CD14-positive monocyte (primary cell): ENCODE results near the gene PKD1. TPM values are rescaled to one million over a fixed set of nuclear protein-coding genes. Genes with fewer than 3 reads are reported as not detected.

Experiments used
- DNase-seq, 3 donors: peaks; one replicate each; pipeline ENCODE4 v3.0.0-alpha.2; 2011 to 2022
- H2AFZ ChIP-seq: 2 replicates; pipeline ENCODE4 v1.6.0; 2012; ENCODE audit warnings: mild to moderate bottlenecking, low read depth, low read length, inconsistent platforms; ENCODE audit not compliant: insufficient read depth, poor library complexity, severe bottlenecking
- H3K27ac ChIP-seq, 2 donors: 1 replicate in 1 of 2; 2 replicates in 1 of 2; pipeline ENCODE4 v1.5.1; 2012 to 2013; ENCODE audit warnings: low read length in 2 of 2, control low read depth in 1 of 2, inconsistent platforms in 1 of 2, low read depth in 1 of 2, mild to moderate bottlenecking in 1 of 2
- H3K27me3 ChIP-seq, 2 donors: one replicate each; pipeline versions ENCODE4 v1.6.0 to v1.6.1; 2011 to 2013; ENCODE audit warnings: low read length in 2 of 2; ENCODE audit not compliant: control insufficient read depth in 2 of 2, insufficient read depth in 2 of 2
- H3K36me3 ChIP-seq, 2 donors: replicated peaks in 1 of 2; 1 replicate in 1 of 2; 2 replicates in 1 of 2; pipeline versions ENCODE4 v1.5.1 to v1.6.1; 2012 to 2013; ENCODE audit warnings: low read length in 2 of 2, control low read depth in 1 of 2, inconsistent platforms in 1 of 2, mild to moderate bottlenecking in 1 of 2; ENCODE audit not compliant: insufficient read depth in 2 of 2, control insufficient read depth in 1 of 2
- H3K4me1 ChIP-seq, 2 donors: 1 replicate in 1 of 2; 2 replicates in 1 of 2; pipeline versions ENCODE4 v1.5.1 to v1.6.1; 2012 to 2013; ENCODE audit warnings: low read length in 2 of 2, control low read depth in 1 of 2, inconsistent platforms in 1 of 2, mild to moderate bottlenecking in 1 of 2, moderate library complexity in 1 of 2; ENCODE audit not compliant: insufficient read depth in 2 of 2, control insufficient read depth in 1 of 2
- H3K4me2 ChIP-seq: replicated peaks from 2 replicates; pipeline ENCODE3; 2012; ENCODE audit warnings: low read length, moderate library complexity, mild to moderate bottlenecking; ENCODE audit not compliant: poor library complexity, severe bottlenecking; ENCODE audit errors: extremely low read depth
- H3K4me3 ChIP-seq, 3 experiments: fragments of 200-600 bp in 1 of 3; sonication (generic) in 1 of 3; replicated peaks in 1 of 3; 1 replicate in 2 of 3; 2 replicates in 1 of 3; pipeline ENCODE4 v1.5.1; 2011 to 2013; ENCODE audit warnings: low read length in 3 of 3, mild to moderate bottlenecking in 3 of 3, control low read depth in 2 of 3, low read depth in 2 of 3, inconsistent platforms in 1 of 3, moderate library complexity in 1 of 3
- H3K79me2 ChIP-seq: 2 replicates; pipeline ENCODE4 v1.6.0; 2012; ENCODE audit warnings: mild to moderate bottlenecking, control low read depth, inconsistent platforms, low read length, moderate library complexity; ENCODE audit not compliant: insufficient read depth
- H3K9ac ChIP-seq: 2 replicates; pipeline ENCODE4 v1.6.0; 2017; ENCODE audit warnings: low read length, mild to moderate bottlenecking; ENCODE audit not compliant: insufficient read depth, poor library complexity, severe bottlenecking
- H3K9me3 ChIP-seq, 2 donors: replicated peaks in 1 of 2; 1 replicate in 1 of 2; 2 replicates in 1 of 2; pipeline versions ENCODE4 v1.5.1 to v1.6.1; 2012 to 2013; ENCODE audit warnings: low read length in 2 of 2, control low read depth in 1 of 2; ENCODE audit not compliant: control insufficient read depth in 1 of 2, insufficient read depth in 1 of 2
- H4K20me1 ChIP-seq: 2 replicates; pipeline ENCODE4 v1.6.0; 2012; ENCODE audit warnings: mild to moderate bottlenecking, low read length, control low read depth, moderate library complexity; ENCODE audit not compliant: insufficient read depth
- H3K27ac Mint-ChIP-seq, 7 donors: one replicate each; pipeline ENCODE4 v1.8.0; 2020; ENCODE audit warnings: mild to moderate bottlenecking in 7 of 7, mixed read lengths in 7 of 7, moderate library complexity in 6 of 7, inconsistent platforms in 2 of 7
- H3K27me3 Mint-ChIP-seq, 3 donors: one replicate each; pipeline ENCODE4 v1.8.0; 2021 to 2022; ENCODE audit warnings: low read depth in 3 of 3, mild to moderate bottlenecking in 3 of 3, mixed read lengths in 3 of 3, moderate library complexity in 3 of 3, inconsistent platforms in 1 of 3
- H3K36me3 Mint-ChIP-seq, 2 donors: one replicate each; pipeline ENCODE4 v1.8.0; 2020; ENCODE audit warnings: mixed read lengths in 2 of 2, inconsistent platforms in 1 of 2, mild to moderate bottlenecking in 1 of 2
- H3K4me1 Mint-ChIP-seq: one replicate; pipeline ENCODE4 v1.8.0; 2020; ENCODE audit warnings: mild to moderate bottlenecking, mixed read lengths
- H3K4me3 Mint-ChIP-seq, 2 donors: one replicate each; pipeline ENCODE4 v1.8.0; 2020; ENCODE audit warnings: mild to moderate bottlenecking in 2 of 2, mixed read lengths in 2 of 2, moderate library complexity in 1 of 2
- H3K9me3 Mint-ChIP-seq, 7 donors: one replicate each; pipeline ENCODE4 v1.8.0; 2020 to 2022; ENCODE audit warnings: mixed read lengths in 7 of 7, mild to moderate bottlenecking in 6 of 7, moderate library complexity in 6 of 7, inconsistent platforms in 2 of 7
- WGBS: methylation state at CpG from one replicate; pipeline ENCODE4 v1.1.5; 2013; ENCODE audit warnings: missing lambda C conversion rate; ENCODE audit not compliant: insufficient coverage; 5-methylcytosine and 5-hydroxymethylcytosine counted together
- intact Hi-C, 2 donors: fragments of 100-400 bp; cut with micrococcal nuclease; formaldehyde crosslinking; loops; one replicate each; pipeline versions ENCODE4 v1.15.0 to v1.15.1; 2023
- polyA plus RNA-seq, 3 donors: library from polyadenylated mRNA; depleted of rRNA in 1 of 3; unstranded in 2 of 3; stranded (reverse) in 1 of 3; fragments of 300-500 nt in 2 of 3; fragments of >200 nt in 1 of 3; fragmentation: Illumina TruSeq in 2 of 3; gene quantifications; 1 replicate in 2 of 3; 2 replicates in 1 of 3; pipeline ENCODE4 v1.2.3, GENCODE V29; 2012 to 2021
- TF ChIP-seq, protein P1 (sequence below): fragments of 200-600 bp; IDR thresholded peaks from one replicate; pipeline ENCODE4 v1.8.0; 2022; ENCODE audit warnings: antibody characterized with exemption, mild to moderate bottlenecking

PKD1 gene
- polyA plus RNA-seq, 3 donors, result 0.22 to 53.8 (median 1.6) TPM

DNA sequence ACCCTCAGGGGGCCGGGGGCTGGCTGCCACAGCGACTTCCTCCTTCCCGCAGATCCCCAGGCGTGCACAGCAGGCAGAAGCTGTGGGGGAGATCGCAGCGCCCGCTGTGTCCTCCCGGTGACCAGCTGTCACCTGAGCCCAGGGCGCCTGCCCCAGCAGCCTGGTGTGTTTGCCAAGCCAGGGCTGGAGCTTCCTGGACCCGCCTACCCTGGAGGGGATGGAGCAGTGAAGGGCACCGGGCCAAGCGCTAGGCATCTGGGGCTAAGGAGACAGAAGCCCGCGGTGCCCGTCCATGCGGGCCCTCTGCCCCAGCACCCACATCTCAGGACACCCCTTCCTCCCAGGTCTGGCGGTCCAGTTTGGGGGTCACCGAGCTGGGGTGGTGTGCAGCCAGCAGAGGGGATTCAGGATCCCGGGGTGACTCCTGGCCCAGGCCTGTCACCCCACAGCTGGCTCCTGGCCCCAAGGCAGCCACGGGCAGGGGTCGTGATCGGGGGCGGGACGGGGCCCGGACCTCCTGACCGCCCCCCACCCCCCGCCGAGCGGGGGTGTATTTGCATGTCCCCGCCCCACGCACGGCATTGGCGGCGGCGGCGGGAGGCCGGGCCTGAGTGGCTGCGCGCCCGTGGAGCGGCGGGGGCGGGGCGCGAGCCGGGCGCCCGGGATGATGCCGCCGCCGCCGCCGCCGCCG is 12.4 kb upstream of the PKD1 start, which contains the start of gene RAB26:
Gene RAB26 (plus strand): TSS at position 645 of the 691 bp plus-strand sequence. CDS start 159 bp downstream, outside the sequence.
- peaks cover 30% of the 10 kb centered on the region for H3K4me1 Mint-ChIP-seq
- Histone ChIP-seq H4K20me1 (peaks cover 44% of the 10 kb centered on the region), H3K9ac (peak within 1 kb of the TSS; percentile 27), H3K9me3 (no peaks in the 10 kb centered on the region), H3K36me3 (peaks cover 3 to 9% of the 10 kb centered on the region in 2 donors), H3K79me2 (peaks cover 15% of the 10 kb centered on the region), H3K4me2 (peak within 1 kb of the TSS; percentile 83), H3K4me1 (peaks cover 21 to 32% of the 10 kb centered on the region in 2 donors), H3K4me3 (peak within 1 kb of the TSS in 2 of 3 experiments; percentile 20 to 64), H3K27me3 (peaks cover 0 to 24% of the 10 kb centered on the region in 2 donors), H2AFZ (peak within 1 kb of the TSS; percentile 46), H3K27ac (no peak within 1 kb of the TSS)
- peaks cover 10 to 18% of the 10 kb centered on the region in 2 donors for H3K36me3 Mint-ChIP-seq
- peaks cover 15 to 38% (median 19%) of the 10 kb centered on the region in 3 donors for H3K27me3 Mint-ChIP-seq
- no peak within 1 kb of the TSS for H3K27ac Mint-ChIP-seq
- intact Hi-C loops, result loop anchor here in 1 of 2 donors (5.0 kb wide), 1 partner anchor 121 kb away; the partner anchor contains the start of gene NHERF2
- peak within 1 kb of the TSS; percentile 43 to 70 for H3K4me3 Mint-ChIP-seq
- TF ChIP-seq, protein P1, sequence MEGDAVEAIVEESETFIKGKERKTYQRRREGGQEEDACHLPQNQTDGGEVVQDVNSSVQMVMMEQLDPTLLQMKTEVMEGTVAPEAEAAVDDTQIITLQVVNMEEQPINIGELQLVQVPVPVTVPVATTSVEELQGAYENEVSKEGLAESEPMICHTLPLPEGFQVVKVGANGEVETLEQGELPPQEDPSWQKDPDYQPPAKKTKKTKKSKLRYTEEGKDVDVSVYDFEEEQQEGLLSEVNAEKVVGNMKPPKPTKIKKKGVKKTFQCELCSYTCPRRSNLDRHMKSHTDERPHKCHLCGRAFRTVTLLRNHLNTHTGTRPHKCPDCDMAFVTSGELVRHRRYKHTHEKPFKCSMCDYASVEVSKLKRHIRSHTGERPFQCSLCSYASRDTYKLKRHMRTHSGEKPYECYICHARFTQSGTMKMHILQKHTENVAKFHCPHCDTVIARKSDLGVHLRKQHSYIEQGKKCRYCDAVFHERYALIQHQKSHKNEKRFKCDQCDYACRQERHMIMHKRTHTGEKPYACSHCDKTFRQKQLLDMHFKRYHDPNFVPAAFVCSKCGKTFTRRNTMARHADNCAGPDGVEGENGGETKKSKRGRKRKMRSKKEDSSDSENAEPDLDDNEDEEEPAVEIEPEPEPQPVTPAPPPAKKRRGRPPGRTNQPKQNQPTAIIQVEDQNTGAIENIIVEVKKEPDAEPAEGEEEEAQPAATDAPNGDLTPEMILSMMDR, result no peak
- DNase-seq, result no peak
- peaks cover 0 to 6% (median 0%) of the 10 kb centered on the region in 7 donors for H3K9me3 Mint-ChIP-seq
- WGBS, result 1% methylated on average over 49 of the region's 55 CpGs

DNA sequence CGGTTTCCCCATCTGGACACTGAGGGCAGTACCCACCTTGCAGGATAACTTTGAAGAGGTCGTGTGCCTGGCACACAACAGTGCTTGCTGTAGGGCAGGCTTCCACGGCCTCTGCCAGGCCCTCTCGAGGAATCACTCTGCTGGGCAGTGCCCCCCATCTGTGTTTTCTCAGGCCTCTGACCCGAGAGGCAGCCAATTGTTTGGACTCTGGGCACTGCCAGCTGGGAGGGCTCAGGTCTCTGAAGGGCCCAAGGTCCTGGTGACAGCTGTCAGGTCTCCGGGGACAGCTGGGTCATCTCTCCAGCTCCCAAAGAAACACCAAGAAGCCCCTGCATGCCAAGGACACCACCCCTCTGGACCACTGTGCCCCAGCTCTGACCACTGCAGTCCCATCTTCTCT is 11.7 kb upstream of the PKD1 start:
- intact Hi-C loops, result loop anchor here in 1 of 2 donors (5.0 kb wide), 1 partner anchor 120 kb away; the partner anchor contains the start of gene NHERF2
- Histone ChIP-seq H3K27ac (no peak overlapping the region), H2AFZ (no peak overlapping the region), H3K79me2 (peaks cover 8% of the 10 kb centered on the region), H3K4me3 (no peak overlapping the region), H3K27me3 (peaks cover 0 to 24% of the 10 kb centered on the region in 2 donors), H3K4me1 (peaks cover 15 to 25% of the 10 kb centered on the region in 2 donors), H3K36me3 (peaks cover 3 to 9% of the 10 kb centered on the region in 2 donors), H3K9me3 (no peaks in the 10 kb centered on the region), H3K4me2 (no peak overlapping the region), H3K9ac (no peak overlapping the region), H4K20me1 (peaks cover 37% of the 10 kb centered on the region)
- WGBS, result 88% methylated on average over 5 of the region's 6 CpGs
- DNase-seq, result no peak
- TF ChIP-seq, protein P1, result no peak
- peaks cover 24% of the 10 kb centered on the region for H3K4me1 Mint-ChIP-seq
- peaks cover 17 to 38% (median 19%) of the 10 kb centered on the region in 3 donors for H3K27me3 Mint-ChIP-seq
- H3K9me3 Mint-ChIP-seq, result peaks cover 0 to 6% (median 0%) of the 10 kb centered on the region in 7 donors
- no peak overlapping the region for H3K27ac Mint-ChIP-seq
- H3K36me3 Mint-ChIP-seq, result peaks cover 10 to 16% of the 10 kb centered on the region in 2 donors
- H3K4me3 Mint-ChIP-seq, result no peak overlapping the region
